NT2/D1 (cell line): Measurements from ENCODE around the gene PDE1C.

Experiments used
- DNase-seq: peaks from one replicate; pipeline ENCODE4 v3.0.0-alpha.2; 2011; ENCODE audit warnings: low read depth, low spot score
- H3K27me3 ChIP-seq: 2 replicates; pipeline ENCODE4 v1.6.0; 2011; ENCODE audit warnings: mild to moderate bottlenecking; ENCODE audit not compliant: insufficient read length, insufficient read depth
- H3K36me3 ChIP-seq: 2 replicates; pipeline ENCODE4 v1.6.1; 2011; ENCODE audit warnings: mild to moderate bottlenecking, low read length, mixed read lengths; ENCODE audit not compliant: insufficient read depth, insufficient read length
- H3K4me1 ChIP-seq: 2 replicates; pipeline ENCODE4 v1.5.1; 2011; ENCODE audit not compliant: insufficient read depth, insufficient read length
- H3K4me3 ChIP-seq: 2 replicates; pipeline ENCODE4 v1.5.1; 2011; ENCODE audit warnings: low read depth; ENCODE audit not compliant: insufficient read length
- H3K9ac ChIP-seq: 2 replicates; pipeline ENCODE4 v1.6.0; 2011; ENCODE audit warnings: low read depth; ENCODE audit not compliant: insufficient read length
- H3K9me3 ChIP-seq: 2 replicates; pipeline ENCODE4 v1.5.1; 2011; ENCODE audit warnings: mild to moderate bottlenecking, low read length; ENCODE audit not compliant: insufficient read depth
- SUZ12 ChIP-seq: IDR thresholded peaks from 2 replicates; pipeline ENCODE4 v1.6.1; 2011; ENCODE audit not compliant: insufficient read length, insufficient read depth; ENCODE audit errors: extremely low read depth
- YY1 ChIP-seq: IDR thresholded peaks from 2 replicates; pipeline ENCODE4 v1.6.1; 2011; ENCODE audit not compliant: insufficient read length, insufficient read depth
- ZNF274 ChIP-seq: IDR thresholded peaks from 2 replicates; pipeline ENCODE4 v1.6.1; 2011; ENCODE audit warnings: mild to moderate bottlenecking, low read depth, low read length

The PDE1C gene

DNA sequence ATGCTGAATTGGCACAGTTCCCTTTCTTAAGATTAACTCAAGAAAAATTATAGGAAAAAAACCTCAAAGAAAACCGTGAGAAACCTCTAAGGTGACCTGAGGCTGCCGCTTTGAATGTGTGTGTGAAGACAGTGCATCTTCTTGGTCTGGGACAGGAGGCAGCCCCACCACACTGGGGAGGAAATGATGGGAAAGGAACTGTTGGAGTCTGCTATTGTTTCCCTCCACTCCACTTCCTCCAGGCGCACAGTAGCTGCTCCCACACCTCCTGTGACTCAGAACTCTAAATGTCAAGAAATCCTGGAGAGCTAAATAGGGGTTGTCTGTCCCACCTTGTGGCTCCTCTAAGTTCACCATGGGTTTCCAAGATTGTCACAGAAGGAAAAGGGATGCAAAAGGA lies 179.4 kb downstream of the PDE1C start:
- no peak overlapping the region for H3K9ac ChIP-seq
- TF ChIP-seq YY1 = no peak
- no peak for TF ChIP-seq SUZ12
- TF ChIP-seq ZNF274 = no peak
- H3K4me1 ChIP-seq = no peaks in the 10 kb centered on the region
- no peak for DNase-seq
- H3K4me3 ChIP-seq = no peak overlapping the region
- H3K9me3 ChIP-seq = no peaks in the 10 kb centered on the region
- no peaks in the 10 kb centered on the region for H3K27me3 ChIP-seq
- no peaks in the 10 kb centered on the region for H3K36me3 ChIP-seq

DNA sequence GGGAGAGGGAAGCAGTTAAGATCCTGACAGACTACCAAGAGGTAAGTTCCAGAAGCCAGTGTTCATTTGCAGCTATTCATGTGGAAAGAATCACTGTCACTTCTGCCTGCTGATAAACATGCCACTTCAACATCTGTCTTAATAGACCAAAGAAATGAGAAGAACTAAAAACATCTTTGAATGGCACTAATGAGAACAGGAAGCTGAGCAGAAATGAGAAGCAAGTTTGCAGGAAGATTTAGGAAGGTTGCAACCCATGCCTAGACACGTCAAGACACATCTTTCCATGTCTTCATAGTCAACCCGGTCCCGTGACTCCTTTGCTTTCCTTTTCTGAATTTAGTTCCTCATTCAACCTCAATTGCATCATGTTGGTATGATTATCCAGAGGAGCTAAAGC lies 180.0 kb downstream of the PDE1C start:
- Histone ChIP-seq H3K4me3 (no peak overlapping the region), H3K27me3 (no peaks in the 10 kb centered on the region), H3K36me3 (no peaks in the 10 kb centered on the region), H3K9ac (no peak overlapping the region), H3K9me3 (no peaks in the 10 kb centered on the region), H3K4me1 (no peaks in the 10 kb centered on the region)
- TF ChIP-seq SUZ12 (no peak), YY1 (no peak), ZNF274 (no peak)
- no peak for DNase-seq

DNA sequence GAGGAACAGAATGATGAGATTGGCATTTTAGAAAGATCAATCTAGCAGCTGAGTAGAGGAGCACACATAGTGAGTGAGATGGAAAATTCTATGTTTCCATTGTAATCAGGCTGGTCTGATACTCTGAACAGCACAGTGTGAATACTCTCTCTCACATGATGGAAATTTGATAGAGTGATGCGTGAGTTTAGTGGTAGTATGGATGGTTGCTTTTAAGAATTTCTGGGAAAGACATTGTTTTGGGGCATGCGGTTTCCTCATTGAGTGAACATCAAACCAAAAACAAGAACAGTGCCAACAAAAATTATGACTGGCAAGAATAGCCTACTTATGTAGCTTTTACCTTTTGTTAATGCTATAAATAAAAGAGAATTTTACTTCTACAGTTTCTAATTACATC lies 183.2 kb downstream of the PDE1C start:
- TF ChIP-seq SUZ12 (no peak), ZNF274 (no peak), YY1 (no peak)
- H3K4me1 ChIP-seq = no peaks in the 10 kb centered on the region
- no peak overlapping the region for H3K9ac ChIP-seq
- no peaks in the 10 kb centered on the region for H3K27me3 ChIP-seq
- no peak overlapping the region for H3K4me3 ChIP-seq
- H3K9me3 ChIP-seq = no peaks in the 10 kb centered on the region
- H3K36me3 ChIP-seq = no peaks in the 10 kb centered on the region
- DNase-seq = no peak

DNA sequence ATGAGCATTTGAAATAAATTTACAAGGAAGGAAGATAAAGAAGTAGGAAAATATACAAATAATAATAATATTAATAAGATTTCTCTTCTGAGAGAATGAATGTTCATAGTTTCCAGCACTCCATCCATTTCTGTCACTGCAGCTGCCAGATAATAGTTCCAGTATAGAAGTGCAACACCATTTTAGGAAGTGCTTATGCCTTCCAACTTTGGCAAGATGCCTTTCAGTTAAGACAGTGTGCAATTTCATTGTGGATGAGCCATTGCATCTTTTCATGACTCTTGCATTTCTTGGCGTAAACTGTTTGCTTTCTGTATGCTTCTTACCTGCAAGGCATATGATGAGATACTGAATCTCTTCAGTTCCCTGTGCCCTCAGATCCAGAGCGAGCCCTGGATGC lies 185.0 kb downstream of the PDE1C start:
- Histone ChIP-seq H3K9ac (no peak overlapping the region), H3K9me3 (no peaks in the 10 kb centered on the region), H3K27me3 (no peaks in the 10 kb centered on the region), H3K36me3 (no peaks in the 10 kb centered on the region), H3K4me1 (no peaks in the 10 kb centered on the region), H3K4me3 (no peak overlapping the region)
- no peak for TF ChIP-seq SUZ12
- no peak for TF ChIP-seq ZNF274
- TF ChIP-seq YY1 = no peak
- no peak for DNase-seq

DNA sequence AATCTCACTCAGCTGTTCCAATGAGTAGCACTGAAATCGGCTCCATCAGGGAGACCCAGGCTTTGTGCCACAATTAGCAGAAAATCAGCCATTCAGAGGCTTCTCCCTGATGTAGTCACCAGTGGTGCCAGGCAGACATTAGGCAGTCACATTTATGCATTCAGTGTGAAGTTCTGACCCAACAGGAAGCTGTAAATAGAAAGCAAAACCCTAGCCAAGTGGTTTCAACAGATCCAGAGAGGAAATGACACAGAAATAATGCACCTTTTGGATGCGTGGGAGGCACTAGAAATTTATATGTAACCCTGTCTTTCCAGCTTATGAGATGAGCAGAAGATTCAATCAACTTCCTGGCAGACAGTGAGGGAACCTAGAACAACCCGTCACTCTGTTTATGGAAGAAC lies 186.4 kb downstream of the PDE1C start:
- H3K36me3 ChIP-seq = no peaks in the 10 kb centered on the region
- H3K27me3 ChIP-seq = no peaks in the 10 kb centered on the region
- H3K4me1 ChIP-seq = no peaks in the 10 kb centered on the region
- no peaks in the 10 kb centered on the region for H3K9me3 ChIP-seq
- TF ChIP-seq YY1 (no peak), SUZ12 (no peak), ZNF274 (no peak)
- H3K9ac ChIP-seq = no peak overlapping the region
- DNase-seq = no peak
- H3K4me3 ChIP-seq = no peak overlapping the region

DNA sequence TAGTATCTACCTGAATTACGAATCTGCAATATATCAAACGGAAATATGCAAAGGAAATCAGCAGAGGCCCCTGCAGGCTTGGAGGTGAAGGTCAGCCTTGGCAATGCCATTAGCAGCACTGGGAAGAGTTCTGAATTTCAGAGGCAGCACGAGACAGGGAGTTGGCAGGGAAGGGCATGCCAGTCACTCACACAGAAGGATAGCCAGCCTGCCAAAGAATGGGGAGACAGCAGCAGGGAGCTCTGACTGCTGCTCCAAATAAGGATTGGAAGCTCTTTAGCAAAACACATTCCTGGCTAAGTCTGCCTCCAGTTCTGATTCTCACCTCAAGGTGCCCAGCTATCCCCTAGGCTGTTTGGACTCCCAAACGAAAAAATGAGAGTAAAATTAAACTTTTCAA lies 188.0 kb downstream of the PDE1C start:
- H3K27me3 ChIP-seq = no peaks in the 10 kb centered on the region
- no peaks in the 10 kb centered on the region for H3K4me1 ChIP-seq
- no peaks in the 10 kb centered on the region for H3K9me3 ChIP-seq
- DNase-seq = no peak
- H3K9ac ChIP-seq = no peak overlapping the region
- no peaks in the 10 kb centered on the region for H3K36me3 ChIP-seq
- TF ChIP-seq ZNF274 (no peak), YY1 (no peak), SUZ12 (no peak)
- H3K4me3 ChIP-seq = no peak overlapping the region

DNA sequence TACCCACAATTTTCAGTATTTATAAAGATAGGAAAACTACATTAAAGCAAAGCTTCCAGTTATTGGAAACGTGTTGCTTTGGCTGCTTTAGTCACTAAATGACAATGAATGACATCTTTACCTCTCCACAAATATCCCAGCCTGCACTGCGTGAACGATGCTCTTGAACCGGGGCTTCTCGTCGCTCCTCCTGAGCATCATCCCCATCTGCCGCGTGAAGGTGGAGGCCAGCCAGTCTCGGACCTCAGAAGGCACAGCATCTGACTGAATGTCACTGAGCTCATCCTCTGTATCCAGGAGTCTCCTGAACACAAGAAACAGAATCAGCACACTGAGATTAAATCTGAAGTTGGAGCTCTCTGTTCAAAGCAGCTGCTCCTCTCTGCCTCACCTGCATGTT lies 191.3 kb downstream of the PDE1C start:
- H3K36me3 ChIP-seq = no peaks in the 10 kb centered on the region
- no peaks in the 10 kb centered on the region for H3K4me1 ChIP-seq
- no peak overlapping the region for H3K9ac ChIP-seq
- no peak overlapping the region for H3K4me3 ChIP-seq
- TF ChIP-seq SUZ12 = no peak
- TF ChIP-seq YY1 = no peak
- TF ChIP-seq ZNF274 = no peak
- no peaks in the 10 kb centered on the region for H3K27me3 ChIP-seq
- H3K9me3 ChIP-seq = no peaks in the 10 kb centered on the region
- DNase-seq = no peak

DNA sequence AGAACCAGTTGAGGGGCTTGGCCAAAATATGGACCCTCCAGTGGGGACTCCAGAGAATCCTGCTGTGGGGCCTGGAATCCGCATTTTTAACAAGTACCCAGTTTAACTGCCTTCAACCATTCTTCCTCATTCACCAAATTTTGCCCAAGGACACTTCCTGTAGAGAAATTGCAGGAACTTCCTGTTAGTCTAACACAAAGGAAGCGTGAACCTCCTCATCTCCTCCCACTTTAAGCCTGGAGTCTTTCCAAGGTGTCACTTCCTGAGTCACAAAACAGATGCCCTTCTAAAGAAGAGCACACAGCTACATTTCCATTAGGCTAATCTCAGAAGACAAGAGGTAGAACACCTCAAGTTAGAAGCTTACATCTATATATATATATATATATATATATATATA lies 194.8 kb downstream of the PDE1C start:
- Histone ChIP-seq H3K4me1 (no peaks in the 10 kb centered on the region), H3K27me3 (no peaks in the 10 kb centered on the region), H3K9me3 (no peaks in the 10 kb centered on the region), H3K4me3 (no peak overlapping the region), H3K9ac (no peak overlapping the region), H3K36me3 (no peaks in the 10 kb centered on the region)
- TF ChIP-seq ZNF274 = no peak
- TF ChIP-seq SUZ12 = no peak
- TF ChIP-seq YY1 = no peak
- DNase-seq = no peak
